Measurements from ENCODE around the gene SOD1.
"Not testable (repeated sequence)": the region's sequence is repeated elsewhere in the genome, so short reads cannot be mapped to it uniquely, and the experiment has no call there.

DNA sequence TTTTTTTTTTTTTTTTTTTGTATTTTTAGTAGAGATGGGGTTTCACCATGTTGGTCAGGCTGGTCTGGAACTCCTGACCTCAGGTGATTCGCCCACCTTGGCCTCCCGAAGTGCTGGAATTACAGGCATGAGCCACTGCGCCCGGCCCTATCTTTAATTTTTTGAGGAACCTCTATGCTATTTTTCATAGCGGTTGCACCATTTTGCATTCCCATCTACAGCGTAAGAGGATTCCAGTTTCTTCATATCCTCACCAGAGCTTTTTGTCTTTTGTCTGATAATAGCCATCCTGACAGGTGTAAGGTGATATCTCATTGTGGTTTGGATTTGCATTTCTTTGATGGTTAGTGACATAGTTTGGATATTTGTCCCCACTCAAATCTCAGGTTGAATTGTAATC lies 27.6 kb upstream of the SOD1 start:
- not testable (repeated sequence) for TF ChIP-seq EZH2 (IDR thresholded peaks at IDR 0.05; ENCODE audit: borderline replicate concordance, insufficient read depth, low read depth, low read length, poor library complexity, severe bottlenecking)
- TF ChIP-seq, protein P1, sequence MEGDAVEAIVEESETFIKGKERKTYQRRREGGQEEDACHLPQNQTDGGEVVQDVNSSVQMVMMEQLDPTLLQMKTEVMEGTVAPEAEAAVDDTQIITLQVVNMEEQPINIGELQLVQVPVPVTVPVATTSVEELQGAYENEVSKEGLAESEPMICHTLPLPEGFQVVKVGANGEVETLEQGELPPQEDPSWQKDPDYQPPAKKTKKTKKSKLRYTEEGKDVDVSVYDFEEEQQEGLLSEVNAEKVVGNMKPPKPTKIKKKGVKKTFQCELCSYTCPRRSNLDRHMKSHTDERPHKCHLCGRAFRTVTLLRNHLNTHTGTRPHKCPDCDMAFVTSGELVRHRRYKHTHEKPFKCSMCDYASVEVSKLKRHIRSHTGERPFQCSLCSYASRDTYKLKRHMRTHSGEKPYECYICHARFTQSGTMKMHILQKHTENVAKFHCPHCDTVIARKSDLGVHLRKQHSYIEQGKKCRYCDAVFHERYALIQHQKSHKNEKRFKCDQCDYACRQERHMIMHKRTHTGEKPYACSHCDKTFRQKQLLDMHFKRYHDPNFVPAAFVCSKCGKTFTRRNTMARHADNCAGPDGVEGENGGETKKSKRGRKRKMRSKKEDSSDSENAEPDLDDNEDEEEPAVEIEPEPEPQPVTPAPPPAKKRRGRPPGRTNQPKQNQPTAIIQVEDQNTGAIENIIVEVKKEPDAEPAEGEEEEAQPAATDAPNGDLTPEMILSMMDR (IDR thresholded peaks at IDR 0.05), result not testable (repeated sequence)
